Neural crest cell (in vitro differentiated cells): Measurements from ENCODE around the gene FSTL4. TPM values are rescaled to one million over a fixed set of nuclear protein-coding genes. Genes with fewer than 3 reads are reported as not detected.

ENCODE experiments used
- DNase-seq: peaks from one replicate; pipeline ENCODE4 v3.0.0; 2021; ENCODE audit warnings: low read depth, mixed read lengths, low spot score
- H3K27ac Mint-ChIP-seq: one replicate; pipeline ENCODE4 v1.8.0; 2021; ENCODE audit warnings: mild to moderate bottlenecking, mixed read lengths; ENCODE audit not compliant: unreplicated experiment
- H3K27me3 Mint-ChIP-seq: 2 replicates; pipeline ENCODE4 v1.8.0; 2021; ENCODE audit warnings: low read depth, mild to moderate bottlenecking, mixed read lengths
- H3K36me3 Mint-ChIP-seq: 2 replicates; pipeline ENCODE4 v1.8.0; 2021; ENCODE audit warnings: low read depth, mild to moderate bottlenecking, mixed read lengths
- H3K4me1 Mint-ChIP-seq: 2 replicates; pipeline ENCODE4 v1.8.0; 2021; ENCODE audit warnings: mixed read lengths
- H3K4me3 Mint-ChIP-seq: one replicate; pipeline ENCODE4 v1.8.0; 2021; ENCODE audit warnings: mild to moderate bottlenecking, mixed read lengths
- H3K9me3 Mint-ChIP-seq: 2 replicates; pipeline ENCODE4 v1.8.0; 2021; ENCODE audit warnings: mixed read lengths
- CTCF ChIP-seq: fragments of 200-600 bp; sonication (generic); conservative IDR thresholded peaks from 2 replicates; pipeline ENCODE4 v1.5.0; 2021; ENCODE audit warnings: antibody characterized with exemption, mild to moderate bottlenecking
- total RNA-seq: library from RNA; stranded (reverse); gene quantifications from 2 replicates; pipeline ENCODE4 v1.2.1, GENCODE V29; 2021

The FSTL4 gene
- total RNA-seq, 1 donor from 2014 or later = 2.0 TPM

- Mint-ChIP-seq H3K4me1 (peaks cover 31% of the 10 kb centered on the region), H3K27ac (no peak overlapping the region), H3K36me3 (no peaks in the 10 kb centered on the region), H3K9me3 (no peaks in the 10 kb centered on the region), H3K4me3 (no peak overlapping the region), H3K27me3 (peaks cover 6% of the 10 kb centered on the region)
- no peak for DNase-seq
- no peak for TF ChIP-seq CTCF
Observed at GRCh38 chr5:133429046-133429445, 183.3 kb downstream of the FSTL4 start.

GRCh38 chr5:133428072-133428660, 184.2 kb downstream of the FSTL4 start:
- Mint-ChIP-seq H3K27me3 (peaks cover 10% of the 10 kb centered on the region), H3K36me3 (no peaks in the 10 kb centered on the region), H3K4me3 (no peak overlapping the region), H3K27ac (no peak overlapping the region), H3K9me3 (no peaks in the 10 kb centered on the region), H3K4me1 (peaks cover 40% of the 10 kb centered on the region)
- DNase-seq = no peak
- TF ChIP-seq CTCF = no peak

GRCh38 chr5:133427121-133427777, 185.1 kb downstream of the FSTL4 start:
- Mint-ChIP-seq H3K9me3 (no peaks in the 10 kb centered on the region), H3K36me3 (no peaks in the 10 kb centered on the region), H3K4me3 (no peak overlapping the region), H3K4me1 (peaks cover 49% of the 10 kb centered on the region), H3K27me3 (peaks cover 12% of the 10 kb centered on the region), H3K27ac (no peak overlapping the region)
- no peak for TF ChIP-seq CTCF
- no peak for DNase-seq

- peaks cover 59% of the 10 kb centered on the region for H3K4me1 Mint-ChIP-seq
- H3K9me3 Mint-ChIP-seq = no peaks in the 10 kb centered on the region
- H3K27ac Mint-ChIP-seq = no peak overlapping the region
- H3K27me3 Mint-ChIP-seq = peaks cover 17% of the 10 kb centered on the region
- no peak for DNase-seq
- TF ChIP-seq CTCF = no peak
- H3K4me3 Mint-ChIP-seq = no peak overlapping the region
- H3K36me3 Mint-ChIP-seq = no peaks in the 10 kb centered on the region
Observed at GRCh38 chr5:133426264-133426663, 186.1 kb downstream of the FSTL4 start.

- Mint-ChIP-seq H3K27me3 (peaks cover 17% of the 10 kb centered on the region), H3K36me3 (no peaks in the 10 kb centered on the region), H3K4me1 (peaks cover 59% of the 10 kb centered on the region), H3K9me3 (no peaks in the 10 kb centered on the region), H3K27ac (no peak overlapping the region), H3K4me3 (peak overlapping the region; percentile 6)
- no peak for DNase-seq
- TF ChIP-seq CTCF = no peak
Observed at GRCh38 chr5:133425764-133426163, 186.6 kb downstream of the FSTL4 start.
